GM12872 (cell line): Measurements from ENCODE around the gene PLEKHG4.

ENCODE experiments used
- CTCF ChIP-seq: IDR thresholded peaks from 3 replicates; pipeline ENCODE4 v1.5.1; 2011; ENCODE audit warnings: low read depth, mild to moderate bottlenecking, low read length, moderate library complexity; ENCODE audit not compliant: insufficient read depth

Gene PLEKHG4

GRCh38 chr16:67259705-67260104 lies 19.6 kb upstream of the PLEKHG4 start:
- no peak for TF ChIP-seq CTCF

DNA sequence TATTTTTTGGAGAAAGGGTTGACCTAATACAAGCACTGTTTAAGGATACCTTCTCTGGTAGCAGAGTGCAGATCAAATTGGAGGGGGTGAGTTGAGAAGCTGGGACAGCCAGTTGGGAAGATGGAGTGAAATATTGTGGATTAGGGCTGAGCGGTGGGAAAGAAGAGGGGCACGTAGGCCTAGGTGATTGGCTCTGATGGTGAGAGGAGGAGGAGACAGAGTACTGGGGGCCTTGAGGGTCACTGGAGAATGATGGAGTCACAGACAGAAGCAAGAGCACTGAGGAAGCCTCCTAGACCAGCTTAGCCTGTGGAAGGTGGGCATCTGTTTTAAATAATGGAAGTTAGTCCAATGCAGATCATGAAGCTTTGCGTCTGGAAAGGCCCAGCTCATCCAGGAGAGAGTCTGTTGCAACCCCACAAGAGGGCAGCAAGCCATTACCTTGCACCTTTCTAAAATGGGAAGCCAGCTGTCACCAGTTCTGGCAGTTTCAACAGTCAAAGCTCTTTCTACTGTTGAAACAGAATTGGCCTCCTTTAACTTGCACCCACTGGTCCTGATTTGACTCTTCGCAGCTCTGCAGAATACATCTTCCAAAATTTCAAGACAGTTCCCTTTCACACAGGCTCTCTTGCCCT lies 18.8 kb upstream of the PLEKHG4 start:
- peak; percentile 79 for TF ChIP-seq CTCF

GRCh38 chr16:67263201-67263600 lies 16.1 kb upstream of the PLEKHG4 start:
- no peak for TF ChIP-seq CTCF

GRCh38 chr16:67264277-67264676 lies 15.1 kb upstream of the PLEKHG4 start:
- TF ChIP-seq CTCF, result peak; percentile 44; the same call in 1 of the 3 replicates

- no peak for TF ChIP-seq CTCF
Observed at GRCh38 chr16:67264866-67265265, 14.5 kb upstream of the PLEKHG4 start.

DNA sequence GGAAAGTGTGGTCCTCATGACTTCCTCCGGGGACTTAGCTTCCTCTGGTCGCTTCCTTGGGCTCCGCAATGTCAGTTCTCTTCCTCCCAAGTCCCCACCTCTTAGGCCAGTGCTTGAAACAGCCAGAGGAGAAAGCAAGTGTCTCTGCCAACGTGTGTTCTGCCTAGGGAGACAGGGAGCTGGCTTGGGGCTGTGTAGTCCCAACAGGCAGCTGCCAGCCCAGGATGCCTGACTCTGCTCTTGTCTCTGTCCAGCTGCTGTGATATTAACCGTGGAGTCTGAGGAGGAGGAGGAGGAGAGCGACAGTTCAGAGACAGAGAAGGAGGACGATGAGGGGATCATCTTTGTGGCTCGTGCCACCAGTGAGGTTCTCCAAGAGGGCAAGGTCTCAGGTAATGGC lies 13.5 kb upstream of the PLEKHG4 start:
- no peak for TF ChIP-seq CTCF

DNA sequence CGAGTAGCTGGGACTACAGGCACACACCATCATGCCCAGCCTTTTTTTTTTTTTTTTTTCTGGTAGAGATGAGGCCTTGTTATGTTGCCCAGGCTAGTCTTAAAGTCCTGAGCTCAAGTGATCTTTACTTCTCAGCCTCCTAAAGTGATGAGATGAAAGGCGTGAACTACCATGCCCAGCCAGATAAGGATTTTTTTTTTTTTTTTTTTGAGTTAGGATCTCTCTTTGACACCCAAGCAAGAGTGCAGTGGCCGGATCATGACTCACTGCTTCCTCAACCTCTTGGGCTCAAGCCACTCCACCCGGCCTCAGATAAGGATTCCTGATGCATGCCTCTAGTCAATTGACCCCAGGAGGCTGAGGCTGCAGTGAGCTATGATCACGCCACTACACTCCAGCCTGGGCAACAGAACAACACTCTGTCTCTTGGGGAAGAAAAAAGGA lies 11.2 kb upstream of the PLEKHG4 start:
- TF ChIP-seq CTCF, result no peak
